IMR-90 (cell line): ENCODE measurements around the gene ITPR3. TPM values are rescaled to one million over a fixed set of nuclear protein-coding genes. Genes with fewer than 3 reads are reported as not detected.

Experiments
- ATAC-seq: fragments of 200-7000 bp; cut with Tn5 transposase; 2 replicates; pipeline ENCODE4 v1.9.1; 2020; ENCODE audit warnings: low read depth, mild to moderate bottlenecking, moderate library complexity
- BruUV-seq: library from RNA; stranded (reverse); fragments of 400-500 nt; replicated peaks from 2 replicates; lab custom pipeline; 2021; lab: Mats Ljungman, UMichigan
- CTCF ChIA-PET: fragments of 300-600 bp; formaldehyde crosslinking; extraction: SDS; loops from one replicate; lab custom pipeline; 2021; ENCODE audit warnings: antibody characterized with exemption; lab: Yijun Ruan, JAX
- POLR2A ChIA-PET: fragments of 300-600 bp; sonication (Branson Sonifier 250); formaldehyde crosslinking; loops from one replicate; lab custom pipeline; 2022; ENCODE audit warnings: antibody characterized with exemption; ENCODE audit not compliant: unreplicated experiment; lab: Charles Lee
- DNase-seq: peaks from one replicate; pipeline ENCODE4 v3.0.0; 2013
- H2AFZ ChIP-seq: replicated peaks from 2 replicates; pipeline ENCODE3; 2013; ENCODE audit warnings: low read length, mild to moderate bottlenecking; ENCODE audit not compliant: poor library complexity
- H2AK5ac ChIP-seq: 2 replicates; pipeline ENCODE4 v1.6.1; 2013; ENCODE audit warnings: low read depth, low read length, inconsistent platforms
- H2AK9ac ChIP-seq: replicated peaks from 2 replicates; pipeline ENCODE3; 2013; ENCODE audit warnings: mild to moderate bottlenecking, low read depth, low read length, moderate library complexity; ENCODE audit not compliant: poor library complexity
- H2BK120ac ChIP-seq: 2 replicates; pipeline ENCODE4 v1.6.1; 2013; ENCODE audit warnings: low read depth, low read length, inconsistent platforms
- H2BK15ac ChIP-seq: 3 replicates; pipeline ENCODE4 v1.6.1; 2013; ENCODE audit warnings: low read depth, low read length, inconsistent platforms
- H2BK20ac ChIP-seq: 2 replicates; pipeline ENCODE4 v1.6.1; 2013; ENCODE audit warnings: low read depth, mild to moderate bottlenecking, inconsistent platforms, low read length, moderate library complexity
- H2BK5ac ChIP-seq: 2 replicates; pipeline ENCODE4 v1.6.1; 2013; ENCODE audit warnings: mild to moderate bottlenecking, low read depth, low read length, inconsistent platforms; ENCODE audit not compliant: poor library complexity, severe bottlenecking
- H3K14ac ChIP-seq: replicated peaks from 2 replicates; pipeline ENCODE4 v1.6.1; 2013; ENCODE audit warnings: low read depth, low read length, inconsistent platforms
- H3K18ac ChIP-seq: 2 replicates; pipeline ENCODE4 v1.6.1; 2013; ENCODE audit warnings: low read depth, low read length, control low read depth
- H3K23ac ChIP-seq: 2 replicates; pipeline ENCODE4 v1.6.1; 2013; ENCODE audit warnings: low read depth, low read length, inconsistent platforms
- H3K27ac ChIP-seq: 2 replicates; pipeline ENCODE4 v1.5.1; 2013; ENCODE audit warnings: mild to moderate bottlenecking, control low read depth, low read length; ENCODE audit not compliant: insufficient read depth
- H3K27me3 ChIP-seq: 2 replicates; pipeline ENCODE4 v1.6.1; 2013; ENCODE audit warnings: low read length; ENCODE audit not compliant: control insufficient read depth, insufficient read depth
- H3K36me3 ChIP-seq: 2 replicates; pipeline ENCODE4 v1.6.1; 2013; ENCODE audit warnings: low read length, mixed read lengths; ENCODE audit not compliant: control insufficient read depth, insufficient read depth
- H3K4ac ChIP-seq: 2 replicates; pipeline ENCODE4 v1.6.1; 2013; ENCODE audit warnings: low read depth, low read length, inconsistent platforms
- H3K4me1 ChIP-seq: 2 replicates; pipeline ENCODE4 v1.6.1; 2013; ENCODE audit warnings: low read length, mixed read lengths; ENCODE audit not compliant: control insufficient read depth, insufficient read depth
- H3K4me2 ChIP-seq: 2 replicates; pipeline ENCODE4 v1.6.1; 2013; ENCODE audit warnings: low read depth, mild to moderate bottlenecking, control low read depth, low read length, moderate library complexity
- H3K4me3 ChIP-seq: 2 replicates; pipeline ENCODE4 v1.5.1; 2013; ENCODE audit warnings: low read depth, mild to moderate bottlenecking, control low read depth, low read length, moderate library complexity; ENCODE audit not compliant: insufficient read depth
- H3K56ac ChIP-seq: 2 replicates; pipeline ENCODE4 v1.6.1; 2013; ENCODE audit warnings: low read length, inconsistent platforms; ENCODE audit not compliant: insufficient read depth; ENCODE audit errors: extremely low read depth
- H3K79me1 ChIP-seq, 2 experiments: 2 replicates each; pipeline ENCODE4 v1.6.1; 2013; ENCODE audit warnings: low read length in 2 of 2, inconsistent platforms in 1 of 2, low read depth in 1 of 2
- H3K9ac ChIP-seq: 2 replicates; pipeline ENCODE4 v1.6.1; 2013; ENCODE audit warnings: low read depth, low read length, control low read depth
- H3K9me1 ChIP-seq: 2 replicates; pipeline ENCODE4 v1.6.1; 2013; ENCODE audit warnings: low read length, inconsistent platforms; ENCODE audit not compliant: insufficient read depth
- H3K9me3 ChIP-seq: 2 replicates; pipeline ENCODE4 v1.6.1; 2013; ENCODE audit warnings: low read length; ENCODE audit not compliant: control insufficient read depth, insufficient read depth
- H4K20me1 ChIP-seq: 2 replicates; pipeline ENCODE4 v1.6.1; 2013; ENCODE audit warnings: low read length, inconsistent platforms; ENCODE audit not compliant: insufficient read depth
- H4K5ac ChIP-seq: 2 replicates; pipeline ENCODE4 v1.6.1; 2013; ENCODE audit warnings: mild to moderate bottlenecking, low read depth, low read length, control low read depth
- H4K8ac ChIP-seq, 2 experiments: 2 replicates each; pipeline ENCODE4 v1.6.1; 2013; ENCODE audit warnings: low read depth in 2 of 2, low read length in 2 of 2, control low read depth in 1 of 2, inconsistent platforms in 1 of 2
- H4K91ac ChIP-seq: 2 replicates; pipeline ENCODE4 v1.6.1; 2013; ENCODE audit warnings: low read depth, low read length, inconsistent platforms; ENCODE audit not compliant: insufficient read depth
- CEBPB ChIP-seq: IDR thresholded peaks from 2 replicates; pipeline ENCODE4 v1.6.1; 2012; ENCODE audit warnings: low read depth, low read length, improper control_type of control experiment
- ELK1 ChIP-seq: fragments of 150-350 bp; IDR thresholded peaks from 2 replicates; pipeline ENCODE4 v1.6.1; 2016; ENCODE audit warnings: low read depth, mild to moderate bottlenecking, low read length, moderate library complexity, borderline replicate concordance
- FOS ChIP-seq: fragments of 150-350 bp; IDR thresholded peaks from 2 replicates; pipeline ENCODE4 v1.6.1; 2016; ENCODE audit warnings: low read depth, low read length
- MAFK ChIP-seq: IDR thresholded peaks from 2 replicates; pipeline ENCODE4 v1.6.1; 2012; ENCODE audit warnings: low read depth, low read length, improper control_type of control experiment
- MXI1 ChIP-seq: IDR thresholded peaks from 2 replicates; pipeline ENCODE4 v1.6.1; 2012; ENCODE audit warnings: low read depth, mild to moderate bottlenecking, low read length, moderate library complexity, borderline replicate concordance
- POLR2A ChIP-seq: IDR thresholded peaks from 2 replicates; pipeline ENCODE4 v1.6.1; 2012; ENCODE audit warnings: mild to moderate bottlenecking, low read depth, low read length
- RAD21 ChIP-seq: IDR thresholded peaks from 2 replicates; pipeline ENCODE4 v1.6.1; 2012; ENCODE audit warnings: low read length, improper control_type of control experiment
- SMC3 ChIP-seq: fragments of 150-350 bp; IDR thresholded peaks from 2 replicates; pipeline ENCODE4 v1.6.1; 2016; ENCODE audit warnings: low read depth, mild to moderate bottlenecking, antibody characterized with exemption, low read length, moderate library complexity
- WGBS, 2 experiments: methylation state at CpG; one replicate each; pipeline versions ENCODE4 v1.1.5 to v1.1.7; 2013; ENCODE audit warnings: missing lambda C conversion rate in 2 of 2; ENCODE audit not compliant: insufficient read length in 1 of 2; ENCODE audit errors: extremely low coverage in 2 of 2; 5-methylcytosine and 5-hydroxymethylcytosine counted together
- dilution Hi-C: fragments of 300-500 bp; cut with HindIII; formaldehyde crosslinking; loops from one replicate; pipeline ENCODE4 v1.14.3; 2018; ENCODE audit warnings: low sequenced_read_pairs; ENCODE audit not compliant: unreplicated experiment
- in situ Hi-C: fragments of 300-500 bp; cut with MboI; formaldehyde crosslinking; loops from 3 replicates; pipeline ENCODE4 v1.14.3; 2019; ENCODE audit warnings: low sequenced_read_pairs, inconsistent platforms, mixed read lengths
- intact Hi-C: fragments of 100-400 bp; cut with micrococcal nuclease; formaldehyde crosslinking; loops from 2 replicates; pipeline ENCODE4 v1.10.0; 2022
- polyA plus RNA-seq, 3 experiments: library from polyadenylated mRNA; depleted of rRNA; stranded (reverse); fragments of >200 nt; gene quantifications; 2 replicates each; pipeline ENCODE4 v1.2.3, GENCODE V29; 2012; ENCODE audit warnings: low replicate concordance in 1 of 3
- total RNA-seq: library from RNA; depleted of rRNA; stranded (reverse); fragments of >200 nt; gene quantifications from 2 replicates; pipeline ENCODE4 v1.2.3, GENCODE V29; 2012
- TF ChIP-seq, protein P1 (sequence below): conservative IDR thresholded peaks from 2 replicates; pipeline ENCODE4 v1.5.1; 2012; ENCODE audit warnings: mild to moderate bottlenecking, low read depth, low read length, improper control_type of control experiment
- TF ChIP-seq, protein P2 (sequence below): fragments of 150-350 bp; IDR thresholded peaks from 2 replicates; pipeline ENCODE4 v1.6.1; 2017; ENCODE audit warnings: mild to moderate bottlenecking, antibody characterized with exemption, low read length, low read depth

Gene ITPR3
- total and polyA plus RNA-seq, 2 of the 4 experiments (the other 2 are of a cell fraction) = 1.6 to 3.7 TPM

DNA sequence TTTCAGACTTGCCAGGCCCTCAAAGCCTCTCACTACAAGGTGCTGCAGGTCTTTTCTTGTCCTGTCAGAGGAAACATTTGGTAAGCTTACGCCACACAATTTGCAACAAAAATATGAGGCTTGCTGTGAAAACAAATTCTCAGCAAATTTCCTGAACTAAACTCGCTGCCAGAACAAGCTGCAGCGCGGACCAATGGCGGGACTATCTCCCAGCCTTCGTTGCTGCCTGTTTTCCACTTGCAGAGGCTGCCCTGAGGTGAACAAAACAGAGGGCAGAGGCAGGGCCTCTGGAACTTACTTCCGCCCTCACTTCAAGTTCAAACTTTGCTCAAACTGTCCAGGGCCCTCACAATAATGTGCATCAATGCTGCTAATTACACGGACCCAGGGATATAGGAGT lies 78.0 kb downstream of the ITPR3 start:
- H2BK5ac ChIP-seq = no peak overlapping the region

More for the DNA sequence above, 78.0 kb downstream of the ITPR3 start:
- ChIA-PET POLR2A (no interaction called here), CTCF (no interaction called here)
- DNase-seq (no peak), ATAC-seq (no peak)
- WGBS, 2 experiments = 99% methylated on average over 6 of the region's 8 CpGs; no CpG with 5 or more reads in 1 of the 2 experiments
- no peak overlapping the region for H3K4me2 ChIP-seq
- H3K9me1 ChIP-seq = peaks cover 16% of the 10 kb centered on the region
- H2BK20ac ChIP-seq = no peak overlapping the region
- no peak overlapping the region for H2AK5ac ChIP-seq
- no peak overlapping the region for H3K56ac ChIP-seq
- peaks cover 18% of the 10 kb centered on the region for H3K4me1 ChIP-seq
- no peak overlapping the region for H2BK15ac ChIP-seq
- in situ Hi-C loops = no loop called here
- H3K27ac ChIP-seq = no peak overlapping the region
- no peak overlapping the region for H3K18ac ChIP-seq
- BruUV-seq = no TSS peak
- no peaks in the 10 kb centered on the region for H3K27me3 ChIP-seq
- no peak overlapping the region for H3K9ac ChIP-seq
- TF ChIP-seq MXI1 = no peak
- TF ChIP-seq CEBPB = no peak
- no peak for TF ChIP-seq MAFK
- TF ChIP-seq, protein P1, sequence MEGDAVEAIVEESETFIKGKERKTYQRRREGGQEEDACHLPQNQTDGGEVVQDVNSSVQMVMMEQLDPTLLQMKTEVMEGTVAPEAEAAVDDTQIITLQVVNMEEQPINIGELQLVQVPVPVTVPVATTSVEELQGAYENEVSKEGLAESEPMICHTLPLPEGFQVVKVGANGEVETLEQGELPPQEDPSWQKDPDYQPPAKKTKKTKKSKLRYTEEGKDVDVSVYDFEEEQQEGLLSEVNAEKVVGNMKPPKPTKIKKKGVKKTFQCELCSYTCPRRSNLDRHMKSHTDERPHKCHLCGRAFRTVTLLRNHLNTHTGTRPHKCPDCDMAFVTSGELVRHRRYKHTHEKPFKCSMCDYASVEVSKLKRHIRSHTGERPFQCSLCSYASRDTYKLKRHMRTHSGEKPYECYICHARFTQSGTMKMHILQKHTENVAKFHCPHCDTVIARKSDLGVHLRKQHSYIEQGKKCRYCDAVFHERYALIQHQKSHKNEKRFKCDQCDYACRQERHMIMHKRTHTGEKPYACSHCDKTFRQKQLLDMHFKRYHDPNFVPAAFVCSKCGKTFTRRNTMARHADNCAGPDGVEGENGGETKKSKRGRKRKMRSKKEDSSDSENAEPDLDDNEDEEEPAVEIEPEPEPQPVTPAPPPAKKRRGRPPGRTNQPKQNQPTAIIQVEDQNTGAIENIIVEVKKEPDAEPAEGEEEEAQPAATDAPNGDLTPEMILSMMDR = no peak
- TF ChIP-seq FOS = no peak
- no peak for TF ChIP-seq RAD21
- TF ChIP-seq POLR2A = no peak
- TF ChIP-seq, protein P2, sequence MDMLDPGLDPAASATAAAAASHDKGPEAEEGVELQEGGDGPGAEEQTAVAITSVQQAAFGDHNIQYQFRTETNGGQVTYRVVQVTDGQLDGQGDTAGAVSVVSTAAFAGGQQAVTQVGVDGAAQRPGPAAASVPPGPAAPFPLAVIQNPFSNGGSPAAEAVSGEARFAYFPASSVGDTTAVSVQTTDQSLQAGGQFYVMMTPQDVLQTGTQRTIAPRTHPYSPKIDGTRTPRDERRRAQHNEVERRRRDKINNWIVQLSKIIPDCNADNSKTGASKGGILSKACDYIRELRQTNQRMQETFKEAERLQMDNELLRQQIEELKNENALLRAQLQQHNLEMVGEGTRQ = no peak
- no peak for TF ChIP-seq SMC3
- no peak for TF ChIP-seq ELK1
- dilution Hi-C loops = no loop called here
- H3K79me1 ChIP-seq = peaks cover 5 to 43% of the 10 kb centered on the region in 2 experiments; a peak in 2 of 4 replicates
- H3K4me3 ChIP-seq = no peak overlapping the region
- no peak overlapping the region for H3K23ac ChIP-seq
- intact Hi-C loops = no loop called here
- H3K14ac ChIP-seq = no peak overlapping the region
- peaks cover 14% of the 10 kb centered on the region for H3K36me3 ChIP-seq
- no peak overlapping the region for H4K91ac ChIP-seq
- H2BK120ac ChIP-seq = no peak overlapping the region
- no peak overlapping the region for H2AK9ac ChIP-seq
- H4K5ac ChIP-seq = no peak overlapping the region
- peaks cover 8% of the 10 kb centered on the region; the same call in 1 of the 2 replicates for H4K20me1 ChIP-seq
- H3K9me3 ChIP-seq = no peaks in the 10 kb centered on the region
- no peak overlapping the region for H4K8ac ChIP-seq
- H2AFZ ChIP-seq = no peak overlapping the region
- H3K4ac ChIP-seq = no peak overlapping the region
